ENCODE data around the gene TIMP2.

Gene TIMP2

DNA sequence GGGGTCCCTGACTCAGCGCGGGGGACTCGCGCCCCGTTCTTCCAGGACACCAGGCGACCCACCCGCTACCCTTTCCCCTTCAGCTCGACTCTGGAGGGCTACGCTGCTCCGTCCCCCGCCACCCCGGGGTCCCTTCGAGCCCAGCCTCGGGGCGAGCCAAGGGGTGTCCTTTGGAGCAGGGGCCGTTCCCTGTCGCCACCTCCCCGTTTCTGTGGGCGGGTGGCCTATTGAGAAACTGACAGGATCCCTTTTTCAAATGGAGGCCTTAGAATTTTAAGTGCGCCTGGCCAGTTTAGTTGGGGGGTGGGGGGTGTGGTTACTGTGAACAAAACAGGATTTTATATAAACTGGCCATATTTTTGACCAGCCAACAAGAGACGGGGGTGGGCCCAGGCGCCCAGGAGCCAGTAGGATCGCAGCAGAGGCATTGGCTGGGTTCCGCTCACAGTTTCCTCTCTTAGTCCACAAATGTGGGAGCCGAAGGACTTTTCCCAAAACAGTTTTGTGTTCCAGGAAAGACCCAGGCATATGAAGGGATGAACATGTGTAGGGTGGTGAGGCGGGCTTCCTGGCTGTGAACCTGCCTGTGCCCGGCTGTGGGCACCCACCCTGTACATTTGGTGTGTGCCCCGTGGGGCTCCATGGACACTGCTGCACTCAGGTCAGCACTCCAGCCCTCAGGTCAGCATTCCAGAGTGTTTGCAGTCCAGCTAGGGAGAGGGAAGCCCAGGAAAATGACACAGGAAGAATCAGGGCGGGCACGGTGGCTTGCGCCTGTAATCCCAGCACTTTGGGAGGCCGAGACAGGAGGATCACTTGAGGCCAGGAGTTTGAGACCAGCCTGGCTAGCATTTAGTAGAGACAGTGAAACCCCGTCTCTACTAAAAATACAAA, 722 bp upstream of the TIMP2 start:
- no peak for DNase-seq (ENCODE audit: low read depth, low spot score)
- H3K4me3 ChIP-seq (ENCODE audit: insufficient read length, low read depth): peak overlapping the region; percentile 48

DNA sequence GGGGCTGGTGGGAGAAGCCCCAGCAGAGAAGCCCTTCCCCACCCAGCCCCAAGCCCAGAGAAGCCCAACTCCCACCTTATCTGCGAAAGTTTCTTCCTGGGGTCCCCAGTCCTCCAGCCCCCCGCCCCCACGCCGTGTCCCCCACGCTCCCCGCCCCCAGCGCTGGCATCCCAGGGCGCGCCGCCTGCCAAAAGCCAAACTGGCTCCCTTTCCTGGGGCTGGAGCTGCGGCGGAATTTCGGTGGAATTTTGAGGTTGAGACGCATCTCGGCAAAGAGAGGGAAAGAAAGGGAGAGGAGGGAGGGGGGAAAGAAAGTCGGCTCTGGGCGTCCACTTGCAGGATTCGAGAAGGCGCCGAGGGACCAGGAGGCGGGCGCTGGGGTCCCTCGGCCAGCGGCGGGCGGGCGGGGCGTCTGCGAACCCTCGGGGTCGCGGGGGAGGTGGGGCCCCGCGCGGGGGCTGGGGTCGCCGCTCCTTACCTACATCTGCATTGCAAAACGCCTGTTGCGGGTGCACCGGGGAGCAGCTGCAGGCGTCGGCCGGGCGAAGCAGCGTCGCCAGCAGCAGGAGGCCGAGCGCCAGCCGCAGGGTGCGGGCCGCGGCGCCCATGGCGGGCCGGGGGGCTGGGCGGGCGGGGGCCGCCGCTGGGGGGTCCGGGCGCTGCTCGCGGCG, 571 bp downstream of the TIMP2 start:
- H3K36me3 ChIP-seq (ENCODE audit: insufficient read depth, insufficient read length, low read length): peaks cover 15% of the 10 kb centered on the region
- H3K9me3 ChIP-seq (ENCODE audit: insufficient read depth, low read length): no peaks in the 10 kb centered on the region
- no peaks in the 10 kb centered on the region for H3K27me3 ChIP-seq (ENCODE audit: insufficient read depth, insufficient read length)
- DNase-seq (ENCODE audit: low read depth, low spot score): no peak
- no peak for TF ChIP-seq YY1 (IDR thresholded peaks at IDR 0.05; ENCODE audit: insufficient read depth, insufficient read length)
- no peak for TF ChIP-seq ZNF274 (IDR thresholded peaks at IDR 0.05; ENCODE audit: low read depth, low read length)
- no peak for TF ChIP-seq SUZ12 (IDR thresholded peaks at IDR 0.05; ENCODE audit: extremely low read depth, insufficient read depth, insufficient read length)
- peak overlapping the region; percentile 57 for H3K4me3 ChIP-seq (ENCODE audit: insufficient read length, low read depth)
- peaks cover 30% of the 10 kb centered on the region for H3K4me1 ChIP-seq (ENCODE audit: insufficient read depth, insufficient read length)
- H3K9ac ChIP-seq (ENCODE audit: insufficient read length, low read depth): peak overlapping the region; percentile 62

More for the DNA sequence above, 722 bp upstream of the TIMP2 start:
- H3K9me3 ChIP-seq (ENCODE audit: insufficient read depth, low read length): no peaks in the 10 kb centered on the region
- peaks cover 19% of the 10 kb centered on the region for H3K4me1 ChIP-seq (ENCODE audit: insufficient read depth, insufficient read length)
- H3K27me3 ChIP-seq (ENCODE audit: insufficient read depth, insufficient read length): no peaks in the 10 kb centered on the region
- H3K9ac ChIP-seq (ENCODE audit: insufficient read length, low read depth): peak overlapping the region; percentile 74
- H3K36me3 ChIP-seq (ENCODE audit: insufficient read depth, insufficient read length, low read length): peaks cover 15% of the 10 kb centered on the region
- TF ChIP-seq SUZ12 (IDR thresholded peaks at IDR 0.05; ENCODE audit: extremely low read depth, insufficient read depth, insufficient read length) (no peak), YY1 (IDR thresholded peaks at IDR 0.05; ENCODE audit: insufficient read depth, insufficient read length) (no peak), ZNF274 (IDR thresholded peaks at IDR 0.05; ENCODE audit: low read depth, low read length) (no peak)

DNA sequence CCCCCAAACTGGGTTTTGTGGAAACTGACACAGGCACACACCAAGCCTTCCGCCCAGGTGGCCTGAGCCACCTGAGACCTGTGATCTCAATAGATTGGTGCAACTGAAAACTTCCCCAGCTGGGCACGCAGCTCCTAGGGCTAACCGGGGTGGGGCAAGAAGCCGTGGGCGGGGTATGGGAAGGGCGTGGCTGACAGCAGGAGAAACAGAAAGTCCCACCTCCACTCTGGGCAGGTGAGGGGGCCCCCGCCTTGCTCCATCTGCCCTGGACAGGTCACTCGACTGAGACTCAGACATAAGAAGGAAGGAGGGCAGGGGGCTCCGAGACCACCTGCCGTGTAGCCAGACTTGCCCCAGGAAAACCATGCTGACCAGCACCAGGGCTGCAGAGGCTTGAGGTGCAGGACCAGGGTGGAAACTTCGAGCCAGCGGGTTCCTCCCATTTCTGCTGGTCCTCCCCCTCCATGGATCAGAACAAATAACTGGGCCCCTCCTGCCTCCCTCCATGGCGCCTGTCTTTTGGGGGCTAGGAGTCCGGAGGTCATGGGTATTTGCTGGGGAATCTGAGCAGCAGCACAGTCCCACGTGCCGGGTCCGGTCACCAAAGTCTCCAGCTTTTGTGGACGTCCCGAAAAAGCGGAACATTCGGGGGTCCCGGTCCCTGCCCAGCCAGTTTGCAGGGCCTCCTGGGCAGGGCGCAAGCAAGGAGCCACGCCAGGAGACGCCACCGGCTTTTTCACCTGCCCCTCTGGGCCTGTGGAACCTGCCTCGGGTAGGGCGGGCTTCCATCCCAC, 1.3 kb downstream of the TIMP2 start:
- TF ChIP-seq YY1 (IDR thresholded peaks at IDR 0.05; ENCODE audit: insufficient read depth, insufficient read length): no peak
- TF ChIP-seq ZNF274 (IDR thresholded peaks at IDR 0.05; ENCODE audit: low read depth, low read length): no peak
- TF ChIP-seq SUZ12 (IDR thresholded peaks at IDR 0.05; ENCODE audit: extremely low read depth, insufficient read depth, insufficient read length): no peak
- H3K4me3 ChIP-seq (ENCODE audit: insufficient read length, low read depth): peak overlapping the region; percentile 57
- DNase-seq (ENCODE audit: low read depth, low spot score): no peak
- peaks cover 34% of the 10 kb centered on the region for H3K4me1 ChIP-seq (ENCODE audit: insufficient read depth, insufficient read length)
- H3K27me3 ChIP-seq (ENCODE audit: insufficient read depth, insufficient read length): no peaks in the 10 kb centered on the region
- H3K9me3 ChIP-seq (ENCODE audit: insufficient read depth, low read length): no peaks in the 10 kb centered on the region
- peaks cover 18% of the 10 kb centered on the region for H3K36me3 ChIP-seq (ENCODE audit: insufficient read depth, insufficient read length, low read length)
- peak overlapping the region; percentile 62 for H3K9ac ChIP-seq (ENCODE audit: insufficient read length, low read depth)

DNA sequence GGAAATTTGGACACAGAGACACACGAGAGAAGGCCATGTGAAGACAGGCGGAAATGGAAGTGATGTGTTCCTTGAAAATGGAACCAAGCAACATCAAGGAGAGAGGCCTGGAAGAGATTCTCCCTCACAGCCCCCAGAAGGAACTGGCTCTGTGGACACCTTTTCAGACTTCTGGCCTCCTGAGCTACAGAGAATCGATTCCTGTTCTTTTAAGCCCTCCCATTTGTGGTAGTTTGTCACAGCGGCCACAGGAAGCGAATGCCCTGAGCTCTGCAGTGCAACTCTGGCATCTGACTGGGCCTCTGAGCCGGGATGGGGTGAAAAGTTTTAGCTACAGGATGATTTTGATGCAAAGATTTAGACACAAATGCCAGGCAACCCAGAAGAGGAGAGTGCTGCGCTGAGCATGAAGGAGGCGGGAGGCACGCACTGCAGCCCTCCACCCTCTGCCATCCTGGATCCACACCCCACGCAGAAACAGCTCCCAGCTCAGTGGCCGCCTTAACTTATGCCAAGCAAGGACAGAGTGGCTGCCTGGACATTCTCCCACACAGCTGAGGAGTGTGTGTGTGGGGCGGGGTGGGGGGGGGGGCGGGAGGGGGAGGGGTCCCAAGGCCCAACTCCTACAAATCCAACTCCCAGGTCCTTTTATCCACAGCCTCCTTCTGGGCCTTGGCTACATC, 2.2 kb downstream of the TIMP2 start:
- no peaks in the 10 kb centered on the region for H3K9me3 ChIP-seq (ENCODE audit: insufficient read depth, low read length)
- no peak overlapping the region for H3K4me3 ChIP-seq (ENCODE audit: insufficient read length, low read depth)
- no peak for DNase-seq (ENCODE audit: low read depth, low spot score)
- H3K4me1 ChIP-seq (ENCODE audit: insufficient read depth, insufficient read length): peaks cover 31% of the 10 kb centered on the region
- H3K27me3 ChIP-seq (ENCODE audit: insufficient read depth, insufficient read length): no peaks in the 10 kb centered on the region
- peaks cover 21% of the 10 kb centered on the region for H3K36me3 ChIP-seq (ENCODE audit: insufficient read depth, insufficient read length, low read length)
- TF ChIP-seq ZNF274 (IDR thresholded peaks at IDR 0.05; ENCODE audit: low read depth, low read length) (no peak), YY1 (IDR thresholded peaks at IDR 0.05; ENCODE audit: insufficient read depth, insufficient read length) (no peak), SUZ12 (IDR thresholded peaks at IDR 0.05; ENCODE audit: extremely low read depth, insufficient read depth, insufficient read length) (no peak)
- peak overlapping the region; percentile 65 for H3K9ac ChIP-seq (ENCODE audit: insufficient read length, low read depth)

DNA sequence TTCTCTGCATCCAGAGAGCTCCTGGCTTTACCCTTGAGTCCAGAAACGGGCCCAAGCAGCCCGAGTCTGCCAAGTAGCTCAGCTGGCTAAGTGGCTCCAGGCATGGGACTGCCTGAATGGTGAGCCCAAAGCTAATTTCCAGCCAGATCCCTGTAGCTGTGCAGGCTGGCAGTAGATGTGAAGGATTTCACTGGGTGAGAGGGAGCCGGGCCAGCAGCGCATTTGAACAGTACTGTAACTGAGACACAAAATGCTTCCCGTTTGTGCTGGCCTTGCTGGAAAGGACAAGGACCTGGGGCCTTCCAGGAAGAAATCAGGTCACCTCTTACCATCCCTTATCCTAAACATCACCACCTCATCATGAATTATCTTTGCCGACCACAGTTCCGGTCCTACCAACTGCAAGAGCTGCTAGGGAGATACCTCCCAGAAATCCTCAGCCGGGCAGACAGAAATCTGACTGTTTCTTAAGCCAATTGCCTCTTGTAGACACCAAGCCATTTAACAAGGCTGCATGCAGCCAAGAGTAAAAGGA, 3.7 kb downstream of the TIMP2 start:
- no peak for TF ChIP-seq YY1 (IDR thresholded peaks at IDR 0.05; ENCODE audit: insufficient read depth, insufficient read length)
- no peak for TF ChIP-seq SUZ12 (IDR thresholded peaks at IDR 0.05; ENCODE audit: extremely low read depth, insufficient read depth, insufficient read length)
- no peak for TF ChIP-seq ZNF274 (IDR thresholded peaks at IDR 0.05; ENCODE audit: low read depth, low read length)
- Histone ChIP-seq H3K9ac (ENCODE audit: insufficient read length, low read depth) (no peak overlapping the region), H3K36me3 (ENCODE audit: insufficient read depth, insufficient read length, low read length) (peaks cover 22% of the 10 kb centered on the region), H3K4me1 (ENCODE audit: insufficient read depth, insufficient read length) (peaks cover 34% of the 10 kb centered on the region), H3K9me3 (ENCODE audit: insufficient read depth, low read length) (no peaks in the 10 kb centered on the region), H3K27me3 (ENCODE audit: insufficient read depth, insufficient read length) (no peaks in the 10 kb centered on the region), H3K4me3 (ENCODE audit: insufficient read length, low read depth) (no peak overlapping the region)
- no peak for DNase-seq (ENCODE audit: low read depth, low spot score)

DNA sequence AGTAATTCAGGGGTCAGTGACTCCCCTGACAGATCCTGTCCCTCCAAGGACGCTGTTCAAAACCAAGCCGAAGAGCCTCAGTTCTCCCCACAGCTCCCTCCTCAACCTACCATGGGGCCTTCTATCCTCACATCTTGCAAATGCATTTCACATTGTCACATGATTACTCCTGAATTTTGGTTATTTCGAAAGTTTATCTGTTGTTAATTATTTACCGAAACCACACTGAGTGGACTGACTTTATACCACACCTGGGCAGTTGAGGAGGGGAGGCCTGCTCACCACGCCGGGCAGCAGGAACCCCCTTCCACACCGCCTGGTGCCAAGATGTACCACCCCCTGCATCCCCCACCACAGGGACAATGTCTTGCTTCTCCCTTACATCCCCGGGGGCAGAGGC, 4.7 kb downstream of the TIMP2 start:
- TF ChIP-seq YY1 (IDR thresholded peaks at IDR 0.05; ENCODE audit: insufficient read depth, insufficient read length): no peak
- H3K4me1 ChIP-seq (ENCODE audit: insufficient read depth, insufficient read length): peaks cover 39% of the 10 kb centered on the region
- no peaks in the 10 kb centered on the region for H3K9me3 ChIP-seq (ENCODE audit: insufficient read depth, low read length)
- no peak for DNase-seq (ENCODE audit: low read depth, low spot score)
- H3K36me3 ChIP-seq (ENCODE audit: insufficient read depth, insufficient read length, low read length): peaks cover 28% of the 10 kb centered on the region
- H3K4me3 ChIP-seq (ENCODE audit: insufficient read length, low read depth): no peak overlapping the region
- no peaks in the 10 kb centered on the region for H3K27me3 ChIP-seq (ENCODE audit: insufficient read depth, insufficient read length)
- H3K9ac ChIP-seq (ENCODE audit: insufficient read length, low read depth): no peak overlapping the region

All from NT2/D1 (cell line).